SK-N-MC (cell line): ENCODE data around the gene ASIC1.

Experiments
- DNase-seq: peaks from one replicate; pipeline ENCODE4 v3.0.0-alpha.2; 2011; ENCODE audit warnings: low read depth, low spot score
- H3K27ac ChIP-seq: fragments of 200-600 bp; sonication (generic); 2 replicates; pipeline ENCODE4 v1.5.1; 2016; ENCODE audit warnings: mixed run types
- H3K36me3 ChIP-seq: fragments of 200-600 bp; sonication (generic); 2 replicates; pipeline ENCODE4 v1.6.1; 2017; ENCODE audit warnings: antibody characterized with exemption, low read length, mixed read lengths; ENCODE audit not compliant: insufficient read depth
- H3K4me3 ChIP-seq: fragments of 200-600 bp; sonication (generic); 2 replicates; pipeline ENCODE4 v1.5.1; 2016
- H3K9ac ChIP-seq: fragments of 200-600 bp; sonication (generic); 2 replicates; pipeline ENCODE4 v1.8.0; 2017; ENCODE audit warnings: mixed run types, mixed read lengths; ENCODE audit not compliant: insufficient read length
- H3K9me3 ChIP-seq: fragments of 200-600 bp; sonication (generic); 2 replicates; pipeline ENCODE4 v1.6.1; 2017; ENCODE audit warnings: low read depth, mild to moderate bottlenecking, antibody characterized with exemption, low read length, moderate library complexity, mixed read lengths
- EZH2 ChIP-seq: fragments of 200-600 bp; sonication (generic); IDR thresholded peaks from one replicate; pipeline ENCODE4 v1.6.1; 2017; ENCODE audit warnings: antibody characterized with exemption
- FOXP2 ChIP-seq: optimal IDR thresholded peaks from 2 replicates; pipeline ENCODE3; 2011; ENCODE audit warnings: mild to moderate bottlenecking, moderate library complexity; ENCODE audit not compliant: insufficient read depth; ENCODE audit errors: extremely low read length, control extremely low read depth
- POLR2AphosphoS5 ChIP-seq: IDR thresholded peaks from 2 replicates; pipeline ENCODE4 v1.6.1; 2012; ENCODE audit warnings: mild to moderate bottlenecking, low read depth, low read length, borderline replicate concordance

ASIC1 gene

GRCh38 chr12:50053583-50053982, 3.8 kb upstream of the ASIC1 start:
- H3K9ac ChIP-seq = no peak overlapping the region
- no peaks in the 10 kb centered on the region for H3K36me3 ChIP-seq
- no peak overlapping the region for H3K27ac ChIP-seq
- H3K9me3 ChIP-seq = no peaks in the 10 kb centered on the region
- no peak for DNase-seq
- TF ChIP-seq FOXP2 (no peak), EZH2 (no peak), POLR2AphosphoS5 (no peak)
- no peak overlapping the region for H3K4me3 ChIP-seq

GRCh38 chr12:50055831-50056638, 1.4 kb upstream of the ASIC1 start:
- Histone ChIP-seq H3K4me3 (no peak overlapping the region), H3K9ac (no peak overlapping the region), H3K27ac (no peak overlapping the region), H3K36me3 (no peaks in the 10 kb centered on the region), H3K9me3 (no peaks in the 10 kb centered on the region)
- TF ChIP-seq EZH2 (no peak), POLR2AphosphoS5 (no peak), FOXP2 (no peak)
- no peak for DNase-seq

- DNase-seq = no peak
- Histone ChIP-seq H3K36me3 (no peaks in the 10 kb centered on the region), H3K4me3 (peak overlapping the region; percentile 77), H3K9me3 (no peaks in the 10 kb centered on the region), H3K9ac (no peak overlapping the region), H3K27ac (no peak overlapping the region)
- TF ChIP-seq EZH2 (no peak), POLR2AphosphoS5 (no peak), FOXP2 (no peak)
Measured at GRCh38 chr12:50056639-50056976, 788 bp upstream of the ASIC1 start.

GRCh38 chr12:50057896-50058670, 687 bp downstream of the ASIC1 start:
- no peak overlapping the region for H3K27ac ChIP-seq
- no peak overlapping the region for H3K9ac ChIP-seq
- H3K36me3 ChIP-seq = no peaks in the 10 kb centered on the region
- DNase-seq = no peak
- no peaks in the 10 kb centered on the region for H3K9me3 ChIP-seq
- TF ChIP-seq FOXP2 = no peak
- no peak for TF ChIP-seq EZH2
- TF ChIP-seq POLR2AphosphoS5 = no peak
- peak overlapping the region; percentile 77 for H3K4me3 ChIP-seq

GRCh38 chr12:50058743-50059312, 1.4 kb downstream of the ASIC1 start:
- H3K27ac ChIP-seq = no peak overlapping the region
- DNase-seq = no peak
- TF ChIP-seq POLR2AphosphoS5 (no peak), FOXP2 (no peak), EZH2 (no peak)
- no peak overlapping the region for H3K9ac ChIP-seq
- H3K9me3 ChIP-seq = no peaks in the 10 kb centered on the region
- H3K36me3 ChIP-seq = no peaks in the 10 kb centered on the region
- H3K4me3 ChIP-seq = no peak overlapping the region

GRCh38 chr12:50059440-50060119, 2.2 kb downstream of the ASIC1 start:
- no peak overlapping the region for H3K9ac ChIP-seq
- TF ChIP-seq FOXP2 (no peak), POLR2AphosphoS5 (no peak), EZH2 (no peak)
- DNase-seq = no peak
- no peak overlapping the region for H3K4me3 ChIP-seq
- H3K9me3 ChIP-seq = no peaks in the 10 kb centered on the region
- no peak overlapping the region for H3K27ac ChIP-seq
- no peaks in the 10 kb centered on the region for H3K36me3 ChIP-seq

GRCh38 chr12:50060120-50060468, 2.7 kb downstream of the ASIC1 start:
- Histone ChIP-seq H3K9ac (no peak overlapping the region), H3K27ac (no peak overlapping the region), H3K4me3 (no peak overlapping the region), H3K36me3 (no peaks in the 10 kb centered on the region), H3K9me3 (no peaks in the 10 kb centered on the region)
- DNase-seq = no peak
- TF ChIP-seq POLR2AphosphoS5 (no peak), FOXP2 (no peak), EZH2 (no peak)

GRCh38 chr12:50061171-50061570, 3.8 kb downstream of the ASIC1 start:
- Histone ChIP-seq H3K9ac (no peak overlapping the region), H3K36me3 (no peaks in the 10 kb centered on the region), H3K9me3 (no peaks in the 10 kb centered on the region), H3K27ac (no peak overlapping the region), H3K4me3 (no peak overlapping the region)
- no peak for DNase-seq
- no peak for TF ChIP-seq EZH2
- TF ChIP-seq FOXP2 = no peak
- TF ChIP-seq POLR2AphosphoS5 = no peak
